Measurements from ENCODE around the gene NDUFS7.

The NDUFS7 gene

DNA sequence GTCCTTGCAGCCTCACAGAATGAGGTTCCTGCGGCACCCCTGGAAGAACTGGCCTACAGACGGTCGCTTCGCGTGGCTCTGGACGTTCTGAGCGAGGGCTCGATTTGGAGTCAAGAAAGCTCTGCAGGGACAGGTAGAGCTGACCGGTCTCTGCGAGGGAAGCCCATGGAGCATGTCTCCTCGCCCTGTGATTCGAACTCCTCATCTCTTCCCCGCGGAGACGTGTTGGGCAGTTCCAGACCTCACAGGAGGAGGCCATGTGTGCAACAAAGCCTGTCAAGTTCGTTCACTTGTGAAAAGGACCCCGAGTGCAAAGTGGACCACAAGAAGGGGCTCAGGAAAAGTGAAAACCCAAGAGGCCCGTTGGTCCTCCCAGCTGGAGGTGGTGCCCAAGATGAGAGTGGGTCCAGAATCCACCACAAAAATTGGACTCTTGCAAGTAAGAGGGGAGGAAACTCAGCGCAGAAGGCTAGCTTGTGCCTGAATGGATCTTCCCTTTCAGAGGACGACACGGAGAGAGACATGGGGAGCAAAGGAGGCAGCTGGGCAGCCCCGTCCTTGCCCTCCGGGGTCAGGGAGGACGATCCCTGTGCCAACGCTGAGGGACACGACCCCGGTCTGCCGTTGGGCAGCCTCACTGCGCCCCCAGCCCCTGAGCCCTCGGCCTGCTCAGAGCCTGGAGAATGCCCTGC, 23.4 kb upstream of the NDUFS7 start:
- H3K27ac ChIP-seq = no peak overlapping the region
- TF ChIP-seq, protein P1, sequence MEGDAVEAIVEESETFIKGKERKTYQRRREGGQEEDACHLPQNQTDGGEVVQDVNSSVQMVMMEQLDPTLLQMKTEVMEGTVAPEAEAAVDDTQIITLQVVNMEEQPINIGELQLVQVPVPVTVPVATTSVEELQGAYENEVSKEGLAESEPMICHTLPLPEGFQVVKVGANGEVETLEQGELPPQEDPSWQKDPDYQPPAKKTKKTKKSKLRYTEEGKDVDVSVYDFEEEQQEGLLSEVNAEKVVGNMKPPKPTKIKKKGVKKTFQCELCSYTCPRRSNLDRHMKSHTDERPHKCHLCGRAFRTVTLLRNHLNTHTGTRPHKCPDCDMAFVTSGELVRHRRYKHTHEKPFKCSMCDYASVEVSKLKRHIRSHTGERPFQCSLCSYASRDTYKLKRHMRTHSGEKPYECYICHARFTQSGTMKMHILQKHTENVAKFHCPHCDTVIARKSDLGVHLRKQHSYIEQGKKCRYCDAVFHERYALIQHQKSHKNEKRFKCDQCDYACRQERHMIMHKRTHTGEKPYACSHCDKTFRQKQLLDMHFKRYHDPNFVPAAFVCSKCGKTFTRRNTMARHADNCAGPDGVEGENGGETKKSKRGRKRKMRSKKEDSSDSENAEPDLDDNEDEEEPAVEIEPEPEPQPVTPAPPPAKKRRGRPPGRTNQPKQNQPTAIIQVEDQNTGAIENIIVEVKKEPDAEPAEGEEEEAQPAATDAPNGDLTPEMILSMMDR (conservative IDR thresholded peaks at IDR 0.05) = no peak

DNA sequence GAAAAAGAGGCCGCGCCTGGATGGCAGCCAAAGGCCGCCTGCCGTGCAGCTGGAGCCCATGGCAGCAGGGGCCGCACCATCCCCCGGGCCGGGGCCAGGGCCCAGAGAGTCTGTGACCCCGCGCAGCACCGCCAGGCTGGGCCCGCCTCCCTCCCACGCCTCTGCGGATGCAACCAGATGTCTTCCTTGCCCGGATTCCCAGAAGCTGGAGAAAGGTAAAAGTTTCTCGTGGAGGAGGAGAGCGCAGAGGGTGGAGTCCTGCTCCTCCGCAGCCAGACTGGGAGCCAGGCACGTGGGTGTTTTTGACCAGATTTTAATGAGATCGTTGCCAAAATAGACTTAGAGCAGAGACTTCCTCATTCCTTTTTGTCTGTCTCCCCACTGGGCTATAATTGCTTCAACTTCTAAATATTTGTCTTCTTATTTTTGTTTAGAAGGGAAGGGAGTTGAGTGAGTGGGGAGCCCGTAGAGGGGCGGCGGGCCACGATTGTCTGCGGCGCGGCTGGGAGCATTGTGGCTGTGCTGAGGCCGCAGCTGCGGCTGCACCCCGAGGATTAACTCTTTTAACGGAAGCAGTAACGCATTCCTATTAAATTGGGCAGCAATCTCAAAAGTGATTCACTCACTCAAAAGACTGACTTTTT, 22.8 kb upstream of the NDUFS7 start:
- no peak for TF ChIP-seq ZFX (IDR thresholded peaks at IDR 0.05)
- TF ChIP-seq, protein P1 (conservative IDR thresholded peaks at IDR 0.05) = no peak
- H3K27ac ChIP-seq = no peak overlapping the region

DNA sequence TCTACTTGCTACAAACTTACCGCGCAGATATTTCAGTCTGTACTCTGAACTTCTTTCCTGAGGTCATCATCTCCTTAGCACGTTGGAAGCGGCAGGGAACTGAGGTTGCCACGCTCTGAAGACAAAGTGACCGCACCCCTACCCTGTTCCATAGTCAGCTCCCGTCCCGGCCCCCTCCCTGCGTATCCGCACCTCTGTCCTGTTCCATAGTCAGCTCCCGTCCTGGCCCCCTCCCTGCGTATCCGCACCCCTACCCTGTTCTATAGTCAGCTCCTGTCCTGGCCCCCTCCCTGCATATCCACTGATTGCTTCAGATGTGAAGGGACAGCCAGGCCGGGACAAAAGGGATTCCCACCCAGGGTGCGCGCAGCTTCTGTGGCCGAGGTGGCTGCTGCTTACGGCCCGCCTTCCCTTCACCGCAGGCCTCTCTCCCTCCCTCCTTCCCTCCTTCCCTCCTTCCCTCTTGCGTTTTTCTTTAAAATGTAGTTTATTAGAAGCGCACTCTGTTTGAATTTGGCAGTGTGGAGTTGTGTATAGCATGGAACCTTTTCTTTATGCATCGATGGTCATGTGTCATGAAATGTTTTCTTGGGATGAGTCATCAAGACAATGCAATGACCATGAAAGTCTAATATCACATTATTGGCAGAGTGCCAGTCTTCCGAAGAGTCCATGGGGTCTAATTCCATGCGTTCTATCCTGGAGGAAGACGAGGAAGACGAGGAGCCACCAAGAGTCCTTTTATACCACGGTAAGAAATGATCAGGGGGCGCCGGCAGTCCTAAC, 21.9 kb upstream of the NDUFS7 start:
- no peak overlapping the region for H3K27ac ChIP-seq
- TF ChIP-seq ZFX (IDR thresholded peaks at IDR 0.05) = no peak
- TF ChIP-seq, protein P1 (conservative IDR thresholded peaks at IDR 0.05) = no peak

DNA sequence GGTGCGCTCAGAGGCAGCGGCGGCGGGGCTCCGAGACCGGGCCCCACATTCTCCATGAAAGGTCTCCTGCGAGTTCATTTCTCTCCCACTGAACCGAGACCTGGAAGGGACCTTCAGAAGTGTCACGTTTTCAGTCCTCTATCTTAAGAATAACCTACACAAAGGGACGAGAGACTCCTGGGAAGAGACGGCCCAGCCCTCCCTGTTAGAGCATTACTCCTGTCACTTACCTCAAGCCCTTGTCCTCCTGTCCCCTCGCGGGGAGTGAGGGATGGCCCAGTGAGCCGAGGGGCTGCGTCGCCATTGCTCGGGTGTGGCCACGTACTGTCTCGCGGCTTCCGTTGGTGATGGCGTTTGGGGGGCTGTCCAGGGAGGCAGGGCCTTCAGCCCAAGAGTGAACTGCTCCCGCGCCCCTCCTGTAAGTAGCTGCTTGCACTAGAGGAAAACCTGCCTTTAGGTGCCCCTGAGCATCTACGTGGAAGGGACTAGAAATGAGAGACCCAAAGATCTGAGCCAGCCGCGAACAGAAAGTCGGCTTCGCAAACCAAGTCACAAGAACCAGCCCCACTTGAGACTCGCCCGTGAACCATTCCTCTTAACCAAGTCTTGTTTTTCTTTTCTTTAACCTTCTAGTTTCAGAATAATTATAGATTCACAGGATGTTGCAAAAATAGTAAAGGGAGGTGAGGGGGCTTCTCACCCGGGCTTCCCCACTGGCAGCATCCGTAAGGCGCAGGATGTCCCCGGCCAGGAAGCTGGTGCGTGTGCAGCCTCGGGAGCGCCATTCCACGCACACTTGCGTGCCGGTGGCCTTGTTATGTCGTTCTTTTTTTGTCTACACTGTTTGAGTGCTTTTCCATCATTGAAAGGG, 21.1 kb upstream of the NDUFS7 start:
- no peak for TF ChIP-seq ZFX (IDR thresholded peaks at IDR 0.05)
- TF ChIP-seq, protein P1 (conservative IDR thresholded peaks at IDR 0.05) = no peak
- H3K27ac ChIP-seq = no peak overlapping the region

DNA sequence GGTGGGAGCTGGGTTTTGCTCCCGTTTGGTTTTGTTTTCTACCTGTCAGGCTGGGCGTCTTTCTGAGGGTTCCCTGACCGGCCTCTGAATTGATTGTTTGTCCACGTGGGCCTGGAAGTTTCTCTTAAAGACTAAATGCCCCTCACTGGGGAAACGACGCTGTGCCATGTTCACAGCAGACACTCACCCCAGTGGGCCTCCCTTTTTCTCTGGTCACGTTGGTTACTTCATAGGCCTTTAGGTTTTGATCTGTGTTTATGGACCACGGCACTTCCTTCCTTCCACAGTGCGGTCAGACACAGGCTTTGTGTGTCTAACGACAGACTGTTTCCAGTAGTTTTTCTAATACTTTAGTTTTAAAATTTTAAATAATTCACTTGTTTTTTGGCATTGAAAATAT, 20.1 kb upstream of the NDUFS7 start:
- no peak for TF ChIP-seq ZFX (IDR thresholded peaks at IDR 0.05)
- H3K27ac ChIP-seq = no peak overlapping the region

DNA sequence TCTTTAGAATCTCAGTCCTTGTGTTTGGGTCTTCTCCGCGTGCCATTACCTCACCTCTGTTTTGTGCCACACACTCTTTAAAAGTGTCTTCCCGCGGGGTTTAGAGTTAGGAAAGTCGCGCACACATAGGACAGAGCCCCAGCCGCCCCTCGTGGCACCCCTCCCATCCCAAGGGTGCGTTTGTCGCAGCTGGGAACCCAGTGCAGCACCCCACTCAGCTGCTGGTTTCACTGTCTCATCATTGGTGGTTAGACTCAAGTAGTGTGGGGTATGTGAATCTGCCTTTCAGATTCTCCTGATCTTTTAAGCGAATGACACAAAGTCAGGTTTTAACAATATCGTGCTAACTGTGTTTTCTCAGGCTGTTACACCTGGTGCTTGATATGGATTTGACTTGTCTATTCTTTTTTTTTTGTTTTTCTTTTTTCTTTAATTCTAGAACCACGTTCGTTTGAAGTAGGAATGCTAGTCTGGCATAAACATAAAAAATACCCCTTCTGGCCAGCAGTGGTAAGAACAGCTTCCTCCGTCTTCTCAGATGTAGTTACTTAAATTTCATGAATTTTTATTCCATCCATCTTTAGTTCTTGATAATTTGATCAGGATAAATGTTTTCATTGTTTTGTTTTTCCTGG, 19.5 kb upstream of the NDUFS7 start:
- TF ChIP-seq, protein P1 (conservative IDR thresholded peaks at IDR 0.05) = no peak; the same call in 1 of the 2 replicates
- TF ChIP-seq ZFX (IDR thresholded peaks at IDR 0.05) = no peak
- H3K27ac ChIP-seq = no peak overlapping the region
